IMR-90 (cell line): Measurements from ENCODE around the gene THEM5. TPM values are rescaled to one million over a fixed set of nuclear protein-coding genes. Genes with fewer than 3 reads are reported as not detected.

Source experiments
- ATAC-seq: fragments of 200-7000 bp; cut with Tn5 transposase; 2 replicates; pipeline ENCODE4 v1.9.1; 2020; ENCODE audit warnings: low read depth, mild to moderate bottlenecking, moderate library complexity
- BruUV-seq: library from RNA; stranded (reverse); fragments of 400-500 nt; replicated peaks from 2 replicates; lab custom pipeline; 2021; lab: Mats Ljungman, UMichigan
- CTCF ChIA-PET: fragments of 300-600 bp; formaldehyde crosslinking; extraction: SDS; loops from one replicate; lab custom pipeline; 2021; ENCODE audit warnings: antibody characterized with exemption; lab: Yijun Ruan, JAX
- POLR2A ChIA-PET: fragments of 300-600 bp; sonication (Branson Sonifier 250); formaldehyde crosslinking; loops from one replicate; lab custom pipeline; 2022; ENCODE audit warnings: antibody characterized with exemption; ENCODE audit not compliant: unreplicated experiment; lab: Charles Lee
- DNase-seq: peaks from one replicate; pipeline ENCODE4 v3.0.0; 2013
- H2AFZ ChIP-seq: replicated peaks from 2 replicates; pipeline ENCODE3; 2013; ENCODE audit warnings: low read length, mild to moderate bottlenecking; ENCODE audit not compliant: poor library complexity
- H2AK5ac ChIP-seq: 2 replicates; pipeline ENCODE4 v1.6.1; 2013; ENCODE audit warnings: low read depth, low read length, inconsistent platforms
- H2AK9ac ChIP-seq: replicated peaks from 2 replicates; pipeline ENCODE3; 2013; ENCODE audit warnings: mild to moderate bottlenecking, low read depth, low read length, moderate library complexity; ENCODE audit not compliant: poor library complexity
- H2BK120ac ChIP-seq: 2 replicates; pipeline ENCODE4 v1.6.1; 2013; ENCODE audit warnings: low read depth, low read length, inconsistent platforms
- H2BK15ac ChIP-seq: 3 replicates; pipeline ENCODE4 v1.6.1; 2013; ENCODE audit warnings: low read depth, low read length, inconsistent platforms
- H2BK20ac ChIP-seq: 2 replicates; pipeline ENCODE4 v1.6.1; 2013; ENCODE audit warnings: low read depth, mild to moderate bottlenecking, inconsistent platforms, low read length, moderate library complexity
- H2BK5ac ChIP-seq: 2 replicates; pipeline ENCODE4 v1.6.1; 2013; ENCODE audit warnings: mild to moderate bottlenecking, low read depth, low read length, inconsistent platforms; ENCODE audit not compliant: poor library complexity, severe bottlenecking
- H3K14ac ChIP-seq: replicated peaks from 2 replicates; pipeline ENCODE4 v1.6.1; 2013; ENCODE audit warnings: low read depth, low read length, inconsistent platforms
- H3K18ac ChIP-seq: 2 replicates; pipeline ENCODE4 v1.6.1; 2013; ENCODE audit warnings: low read depth, low read length, control low read depth
- H3K23ac ChIP-seq: 2 replicates; pipeline ENCODE4 v1.6.1; 2013; ENCODE audit warnings: low read depth, low read length, inconsistent platforms
- H3K27ac ChIP-seq: 2 replicates; pipeline ENCODE4 v1.5.1; 2013; ENCODE audit warnings: mild to moderate bottlenecking, control low read depth, low read length; ENCODE audit not compliant: insufficient read depth
- H3K27me3 ChIP-seq: 2 replicates; pipeline ENCODE4 v1.6.1; 2013; ENCODE audit warnings: low read length; ENCODE audit not compliant: control insufficient read depth, insufficient read depth
- H3K36me3 ChIP-seq: 2 replicates; pipeline ENCODE4 v1.6.1; 2013; ENCODE audit warnings: low read length, mixed read lengths; ENCODE audit not compliant: control insufficient read depth, insufficient read depth
- H3K4ac ChIP-seq: 2 replicates; pipeline ENCODE4 v1.6.1; 2013; ENCODE audit warnings: low read depth, low read length, inconsistent platforms
- H3K4me1 ChIP-seq: 2 replicates; pipeline ENCODE4 v1.6.1; 2013; ENCODE audit warnings: low read length, mixed read lengths; ENCODE audit not compliant: control insufficient read depth, insufficient read depth
- H3K4me2 ChIP-seq: 2 replicates; pipeline ENCODE4 v1.6.1; 2013; ENCODE audit warnings: low read depth, mild to moderate bottlenecking, control low read depth, low read length, moderate library complexity
- H3K4me3 ChIP-seq: 2 replicates; pipeline ENCODE4 v1.5.1; 2013; ENCODE audit warnings: low read depth, mild to moderate bottlenecking, control low read depth, low read length, moderate library complexity; ENCODE audit not compliant: insufficient read depth
- H3K56ac ChIP-seq: 2 replicates; pipeline ENCODE4 v1.6.1; 2013; ENCODE audit warnings: low read length, inconsistent platforms; ENCODE audit not compliant: insufficient read depth; ENCODE audit errors: extremely low read depth
- H3K79me1 ChIP-seq, 2 experiments: 2 replicates each; pipeline ENCODE4 v1.6.1; 2013; ENCODE audit warnings: low read length in 2 of 2, inconsistent platforms in 1 of 2, low read depth in 1 of 2
- H3K9ac ChIP-seq: 2 replicates; pipeline ENCODE4 v1.6.1; 2013; ENCODE audit warnings: low read depth, low read length, control low read depth
- H3K9me1 ChIP-seq: 2 replicates; pipeline ENCODE4 v1.6.1; 2013; ENCODE audit warnings: low read length, inconsistent platforms; ENCODE audit not compliant: insufficient read depth
- H3K9me3 ChIP-seq: 2 replicates; pipeline ENCODE4 v1.6.1; 2013; ENCODE audit warnings: low read length; ENCODE audit not compliant: control insufficient read depth, insufficient read depth
- H4K20me1 ChIP-seq: 2 replicates; pipeline ENCODE4 v1.6.1; 2013; ENCODE audit warnings: low read length, inconsistent platforms; ENCODE audit not compliant: insufficient read depth
- H4K5ac ChIP-seq: 2 replicates; pipeline ENCODE4 v1.6.1; 2013; ENCODE audit warnings: mild to moderate bottlenecking, low read depth, low read length, control low read depth
- H4K8ac ChIP-seq, 2 experiments: 2 replicates each; pipeline ENCODE4 v1.6.1; 2013; ENCODE audit warnings: low read depth in 2 of 2, low read length in 2 of 2, control low read depth in 1 of 2, inconsistent platforms in 1 of 2
- H4K91ac ChIP-seq: 2 replicates; pipeline ENCODE4 v1.6.1; 2013; ENCODE audit warnings: low read depth, low read length, inconsistent platforms; ENCODE audit not compliant: insufficient read depth
- BHLHE40 ChIP-seq: fragments of 150-350 bp; IDR thresholded peaks from 2 replicates; pipeline ENCODE4 v1.6.1; 2016; ENCODE audit warnings: mild to moderate bottlenecking, low read depth, low read length
- CEBPB ChIP-seq: IDR thresholded peaks from 2 replicates; pipeline ENCODE4 v1.6.1; 2012; ENCODE audit warnings: low read depth, low read length, improper control_type of control experiment
- CHD1 ChIP-seq: IDR thresholded peaks from 2 replicates; pipeline ENCODE4 v1.6.1; 2012; ENCODE audit warnings: low read depth, low read length, improper control_type of control experiment
- FOS ChIP-seq: fragments of 150-350 bp; IDR thresholded peaks from 2 replicates; pipeline ENCODE4 v1.6.1; 2016; ENCODE audit warnings: low read depth, low read length
- MAFK ChIP-seq: IDR thresholded peaks from 2 replicates; pipeline ENCODE4 v1.6.1; 2012; ENCODE audit warnings: low read depth, low read length, improper control_type of control experiment
- MAZ ChIP-seq: IDR thresholded peaks from 2 replicates; pipeline ENCODE4 v1.6.1; 2012; ENCODE audit warnings: low read depth, mild to moderate bottlenecking, low read length, improper control_type of control experiment, moderate library complexity, borderline replicate concordance
- MXI1 ChIP-seq: IDR thresholded peaks from 2 replicates; pipeline ENCODE4 v1.6.1; 2012; ENCODE audit warnings: low read depth, mild to moderate bottlenecking, low read length, moderate library complexity, borderline replicate concordance
- NFE2L2 ChIP-seq: fragments of 150-350 bp; IDR thresholded peaks from 2 replicates; pipeline ENCODE4 v1.6.1; 2016; ENCODE audit warnings: low read depth, mild to moderate bottlenecking, low read length
- POLR2A ChIP-seq: IDR thresholded peaks from 2 replicates; pipeline ENCODE4 v1.6.1; 2012; ENCODE audit warnings: mild to moderate bottlenecking, low read depth, low read length
- RAD21 ChIP-seq: IDR thresholded peaks from 2 replicates; pipeline ENCODE4 v1.6.1; 2012; ENCODE audit warnings: low read length, improper control_type of control experiment
- RCOR1 ChIP-seq: IDR thresholded peaks from 2 replicates; pipeline ENCODE4 v1.6.1; 2012; ENCODE audit warnings: mild to moderate bottlenecking, low read length, improper control_type of control experiment; ENCODE audit not compliant: insufficient replicate concordance
- RFX5 ChIP-seq: IDR thresholded peaks from 2 replicates; pipeline ENCODE4 v1.8.0; 2012; ENCODE audit warnings: low read depth, mild to moderate bottlenecking, low read length, moderate library complexity
- SMC3 ChIP-seq: fragments of 150-350 bp; IDR thresholded peaks from 2 replicates; pipeline ENCODE4 v1.6.1; 2016; ENCODE audit warnings: low read depth, mild to moderate bottlenecking, antibody characterized with exemption, low read length, moderate library complexity
- WGBS, 2 experiments: methylation state at CpG; one replicate each; pipeline versions ENCODE4 v1.1.5 to v1.1.7; 2013; ENCODE audit warnings: missing lambda C conversion rate in 2 of 2; ENCODE audit not compliant: insufficient read length in 1 of 2; ENCODE audit errors: extremely low coverage in 2 of 2; 5-methylcytosine and 5-hydroxymethylcytosine counted together
- dilution Hi-C: fragments of 300-500 bp; cut with HindIII; formaldehyde crosslinking; loops from one replicate; pipeline ENCODE4 v1.14.3; 2018; ENCODE audit warnings: low sequenced_read_pairs; ENCODE audit not compliant: unreplicated experiment
- in situ Hi-C: fragments of 300-500 bp; cut with MboI; formaldehyde crosslinking; loops from 3 replicates; pipeline ENCODE4 v1.14.3; 2019; ENCODE audit warnings: low sequenced_read_pairs, inconsistent platforms, mixed read lengths
- intact Hi-C: fragments of 100-400 bp; cut with micrococcal nuclease; formaldehyde crosslinking; loops from 2 replicates; pipeline ENCODE4 v1.10.0; 2022
- polyA plus RNA-seq, 3 experiments: library from polyadenylated mRNA; depleted of rRNA; stranded (reverse); fragments of >200 nt; gene quantifications; 2 replicates each; pipeline ENCODE4 v1.2.3, GENCODE V29; 2012; ENCODE audit warnings: low replicate concordance in 1 of 3
- total RNA-seq: library from RNA; depleted of rRNA; stranded (reverse); fragments of >200 nt; gene quantifications from 2 replicates; pipeline ENCODE4 v1.2.3, GENCODE V29; 2012
- TF ChIP-seq, protein P1 (sequence below): conservative IDR thresholded peaks from 2 replicates; pipeline ENCODE4 v1.5.1; 2012; ENCODE audit warnings: mild to moderate bottlenecking, low read depth, low read length, improper control_type of control experiment
- TF ChIP-seq, protein P2 (sequence below): fragments of 150-350 bp; IDR thresholded peaks from 2 replicates; pipeline ENCODE4 v1.6.1; 2017; ENCODE audit warnings: mild to moderate bottlenecking, antibody characterized with exemption, low read length, low read depth

The THEM5 gene
- total and polyA plus RNA-seq, 2 of the 4 experiments (the other 2 are of a cell fraction) = not detected

DNA sequence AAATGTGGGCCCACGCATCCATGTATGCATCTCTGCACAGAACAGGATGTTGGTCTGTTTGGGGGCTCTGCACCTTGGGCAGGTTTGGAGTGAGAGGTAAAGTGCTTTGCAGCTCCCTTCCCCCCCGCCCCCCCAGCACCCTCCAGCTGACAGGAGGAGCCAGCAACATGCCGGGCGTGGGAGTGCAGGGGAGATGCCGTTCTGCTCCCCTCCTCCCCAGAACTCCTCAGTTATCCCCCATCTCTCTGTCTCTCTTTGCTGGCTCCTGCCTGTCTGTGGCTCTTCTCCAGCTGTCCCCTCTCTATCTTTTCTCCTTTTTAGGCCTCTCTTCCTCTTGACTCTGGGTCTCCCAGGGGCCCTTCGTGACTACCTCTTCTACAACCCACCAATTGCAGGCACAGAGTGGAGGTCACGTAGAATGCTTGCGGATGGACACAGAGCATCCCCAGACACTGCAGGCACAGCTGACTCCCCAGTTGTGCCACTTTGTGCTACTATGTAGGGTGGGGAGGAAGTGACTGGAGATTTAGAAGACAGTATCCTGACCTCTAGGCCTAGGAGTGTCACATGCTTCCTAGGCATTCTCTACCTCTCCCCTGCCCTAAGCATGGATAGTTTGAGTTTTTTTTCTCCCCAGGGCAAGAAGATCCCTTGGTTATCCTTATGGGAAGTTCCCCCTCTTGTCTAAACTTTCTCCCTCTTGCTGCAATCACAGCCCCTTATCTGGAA, 20.2 kb downstream of the THEM5 start:
- H2BK5ac ChIP-seq = no peak overlapping the region
- H3K27me3 ChIP-seq = peaks cover 53% of the 10 kb centered on the region
- no peaks in the 10 kb centered on the region for H3K4me1 ChIP-seq
- H2BK15ac ChIP-seq = no peak overlapping the region
- no peak overlapping the region for H2AFZ ChIP-seq
- no peaks in the 10 kb centered on the region for H3K9me3 ChIP-seq
- H3K9me1 ChIP-seq = no peaks in the 10 kb centered on the region
- no peaks in the 10 kb centered on the region for H3K36me3 ChIP-seq
- ATAC-seq (no peak), DNase-seq (no peak)
- no peak overlapping the region for H3K27ac ChIP-seq
- no peak overlapping the region for H2AK9ac ChIP-seq
- no peak overlapping the region for H3K18ac ChIP-seq
- in situ Hi-C loops (no loop called here), dilution Hi-C loops (no loop called here), intact Hi-C loops (loop anchor here (10.0 kb wide), 1 partner anchor 289 kb away; the partner anchor contains the start of gene TUFT1)
- no peak overlapping the region for H2BK120ac ChIP-seq
- H3K4ac ChIP-seq = no peak overlapping the region
- no peak overlapping the region for H3K4me2 ChIP-seq
- ChIA-PET POLR2A (no interaction called here), CTCF (no interaction called here)
- no TSS peak for BruUV-seq
- no peak overlapping the region for H2BK20ac ChIP-seq
- no peak overlapping the region for H4K8ac ChIP-seq
- no peak overlapping the region for H3K4me3 ChIP-seq
- TF ChIP-seq POLR2A (no peak), RAD21 (no peak), MAFK (no peak), MXI1 (no peak), SMC3 (no peak), MAZ (no peak), RFX5 (no peak), CHD1 (no peak), BHLHE40 (no peak), RCOR1 (no peak), FOS (no peak), CEBPB (no peak), NFE2L2 (no peak)
- TF ChIP-seq, protein P1, sequence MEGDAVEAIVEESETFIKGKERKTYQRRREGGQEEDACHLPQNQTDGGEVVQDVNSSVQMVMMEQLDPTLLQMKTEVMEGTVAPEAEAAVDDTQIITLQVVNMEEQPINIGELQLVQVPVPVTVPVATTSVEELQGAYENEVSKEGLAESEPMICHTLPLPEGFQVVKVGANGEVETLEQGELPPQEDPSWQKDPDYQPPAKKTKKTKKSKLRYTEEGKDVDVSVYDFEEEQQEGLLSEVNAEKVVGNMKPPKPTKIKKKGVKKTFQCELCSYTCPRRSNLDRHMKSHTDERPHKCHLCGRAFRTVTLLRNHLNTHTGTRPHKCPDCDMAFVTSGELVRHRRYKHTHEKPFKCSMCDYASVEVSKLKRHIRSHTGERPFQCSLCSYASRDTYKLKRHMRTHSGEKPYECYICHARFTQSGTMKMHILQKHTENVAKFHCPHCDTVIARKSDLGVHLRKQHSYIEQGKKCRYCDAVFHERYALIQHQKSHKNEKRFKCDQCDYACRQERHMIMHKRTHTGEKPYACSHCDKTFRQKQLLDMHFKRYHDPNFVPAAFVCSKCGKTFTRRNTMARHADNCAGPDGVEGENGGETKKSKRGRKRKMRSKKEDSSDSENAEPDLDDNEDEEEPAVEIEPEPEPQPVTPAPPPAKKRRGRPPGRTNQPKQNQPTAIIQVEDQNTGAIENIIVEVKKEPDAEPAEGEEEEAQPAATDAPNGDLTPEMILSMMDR = no peak
- TF ChIP-seq, protein P2, sequence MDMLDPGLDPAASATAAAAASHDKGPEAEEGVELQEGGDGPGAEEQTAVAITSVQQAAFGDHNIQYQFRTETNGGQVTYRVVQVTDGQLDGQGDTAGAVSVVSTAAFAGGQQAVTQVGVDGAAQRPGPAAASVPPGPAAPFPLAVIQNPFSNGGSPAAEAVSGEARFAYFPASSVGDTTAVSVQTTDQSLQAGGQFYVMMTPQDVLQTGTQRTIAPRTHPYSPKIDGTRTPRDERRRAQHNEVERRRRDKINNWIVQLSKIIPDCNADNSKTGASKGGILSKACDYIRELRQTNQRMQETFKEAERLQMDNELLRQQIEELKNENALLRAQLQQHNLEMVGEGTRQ = no peak
- WGBS, 2 experiments = 67% methylated on average over 1 of the region's 8 CpGs; no CpG with 5 or more reads in 1 of the 2 experiments
- H4K20me1 ChIP-seq = no peaks in the 10 kb centered on the region
- H3K9ac ChIP-seq = no peak overlapping the region
- no peak overlapping the region for H3K23ac ChIP-seq
- H4K5ac ChIP-seq = no peak overlapping the region
- H3K14ac ChIP-seq = no peak overlapping the region
- no peaks in the 10 kb centered on the region for H3K79me1 ChIP-seq
- no peak overlapping the region for H3K56ac ChIP-seq
- no peak overlapping the region for H2AK5ac ChIP-seq
- H4K91ac ChIP-seq = no peak overlapping the region
